HFFc6 (cell line): ENCODE data around the gene NT5C. TPM values are rescaled to one million over a fixed set of nuclear protein-coding genes. Genes with fewer than 3 reads are reported as not detected.
"Not testable (repeated sequence)": the region's sequence is repeated elsewhere in the genome, so short reads cannot be mapped to it uniquely, and the experiment has no call there.

Experiments
- DNase-seq: peaks from one replicate; pipeline ENCODE4 v3.0.0-alpha.2; 2018
- H3K27ac Mint-ChIP-seq: 2 replicates; pipeline ENCODE4 v1.8.0; 2020; ENCODE audit warnings: mild to moderate bottlenecking, mixed read lengths
- H3K27me3 Mint-ChIP-seq: 2 replicates; pipeline ENCODE4 v1.8.0; 2021; ENCODE audit warnings: mild to moderate bottlenecking, moderate library complexity, mixed read lengths; ENCODE audit not compliant: insufficient read depth
- H3K36me3 Mint-ChIP-seq: 2 replicates; pipeline ENCODE4 v1.8.0; 2021; ENCODE audit warnings: low read depth, mixed read lengths
- H3K4me1 Mint-ChIP-seq: 2 replicates; pipeline ENCODE4 v1.8.0; 2020; ENCODE audit warnings: low read depth, mixed read lengths
- H3K4me3 Mint-ChIP-seq: 2 replicates; pipeline ENCODE4 v1.8.0; 2020; ENCODE audit warnings: mild to moderate bottlenecking, moderate library complexity, mixed read lengths
- H3K9me3 Mint-ChIP-seq: 2 replicates; pipeline ENCODE4 v1.8.0; 2020; ENCODE audit warnings: mild to moderate bottlenecking, mixed read lengths
- total RNA-seq, 6 experiments: library from RNA; stranded (reverse); fragmentation: NEBNext Ultra II Directional; extraction: Animal tissue kit (Norgen Biotek cat#: 25700); gene quantifications; 2 replicates in 1 of 6; 3 replicates in 5 of 6; pipeline ENCODE4 v1.2.3, GENCODE V29; 2021
- TF ChIP-seq, protein P1 (sequence below): fragments of 200-600 bp; sonication (generic); IDR thresholded peaks from 2 replicates; pipeline ENCODE4 v1.5.0; 2021; ENCODE audit warnings: antibody characterized with exemption, mild to moderate bottlenecking

Gene NT5C
- total RNA-seq, 6 experiments from 2014 or later = 30.4 to 41.7 (median 36.3) TPM

GRCh38 chr17:75173526-75173925 is 42.0 kb upstream of the NT5C start:
- Mint-ChIP-seq H3K9me3 (no peaks in the 10 kb centered on the region), H3K4me1 (peaks cover 6% of the 10 kb centered on the region; the same call in 1 of the 2 replicates), H3K4me3 (no peak overlapping the region), H3K27ac (peak overlapping the region; percentile 52; the same call in 1 of the 2 replicates), H3K27me3 (no peaks in the 10 kb centered on the region), H3K36me3 (peaks cover 20% of the 10 kb centered on the region; the same call in 1 of the 2 replicates)
- TF ChIP-seq, protein P1, sequence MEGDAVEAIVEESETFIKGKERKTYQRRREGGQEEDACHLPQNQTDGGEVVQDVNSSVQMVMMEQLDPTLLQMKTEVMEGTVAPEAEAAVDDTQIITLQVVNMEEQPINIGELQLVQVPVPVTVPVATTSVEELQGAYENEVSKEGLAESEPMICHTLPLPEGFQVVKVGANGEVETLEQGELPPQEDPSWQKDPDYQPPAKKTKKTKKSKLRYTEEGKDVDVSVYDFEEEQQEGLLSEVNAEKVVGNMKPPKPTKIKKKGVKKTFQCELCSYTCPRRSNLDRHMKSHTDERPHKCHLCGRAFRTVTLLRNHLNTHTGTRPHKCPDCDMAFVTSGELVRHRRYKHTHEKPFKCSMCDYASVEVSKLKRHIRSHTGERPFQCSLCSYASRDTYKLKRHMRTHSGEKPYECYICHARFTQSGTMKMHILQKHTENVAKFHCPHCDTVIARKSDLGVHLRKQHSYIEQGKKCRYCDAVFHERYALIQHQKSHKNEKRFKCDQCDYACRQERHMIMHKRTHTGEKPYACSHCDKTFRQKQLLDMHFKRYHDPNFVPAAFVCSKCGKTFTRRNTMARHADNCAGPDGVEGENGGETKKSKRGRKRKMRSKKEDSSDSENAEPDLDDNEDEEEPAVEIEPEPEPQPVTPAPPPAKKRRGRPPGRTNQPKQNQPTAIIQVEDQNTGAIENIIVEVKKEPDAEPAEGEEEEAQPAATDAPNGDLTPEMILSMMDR = no peak
- DNase-seq = no peak

DNA sequence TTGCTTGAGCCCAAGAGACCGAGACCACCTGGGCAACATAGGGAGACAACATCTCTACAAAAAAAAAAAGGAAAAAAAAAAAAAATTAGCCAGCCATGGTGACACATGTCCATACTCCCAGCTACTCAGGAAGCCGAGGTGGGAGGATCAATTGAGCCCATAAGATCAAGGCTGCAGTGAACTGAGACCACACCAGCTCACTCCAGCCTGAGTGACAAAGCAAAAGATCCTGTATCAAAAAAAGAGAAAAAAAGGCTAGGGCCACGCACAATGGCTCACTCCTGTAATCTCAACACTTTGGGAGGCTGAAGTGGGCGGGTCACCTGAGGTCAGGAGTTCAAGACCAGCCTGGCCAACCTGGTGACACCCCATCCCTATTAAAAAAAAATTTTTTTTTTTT is 37.5 kb upstream of the NT5C start:
- no peak for DNase-seq
- no peak overlapping the region for H3K4me3 Mint-ChIP-seq
- TF ChIP-seq, protein P1 = no peak
- no peaks in the 10 kb centered on the region for H3K9me3 Mint-ChIP-seq
- peaks cover 14% of the 10 kb centered on the region; the same call in 1 of the 2 replicates for H3K36me3 Mint-ChIP-seq
- H3K4me1 Mint-ChIP-seq = peaks cover 6% of the 10 kb centered on the region; the same call in 1 of the 2 replicates
- H3K27me3 Mint-ChIP-seq = no peaks in the 10 kb centered on the region
- H3K27ac Mint-ChIP-seq = no peak overlapping the region

DNA sequence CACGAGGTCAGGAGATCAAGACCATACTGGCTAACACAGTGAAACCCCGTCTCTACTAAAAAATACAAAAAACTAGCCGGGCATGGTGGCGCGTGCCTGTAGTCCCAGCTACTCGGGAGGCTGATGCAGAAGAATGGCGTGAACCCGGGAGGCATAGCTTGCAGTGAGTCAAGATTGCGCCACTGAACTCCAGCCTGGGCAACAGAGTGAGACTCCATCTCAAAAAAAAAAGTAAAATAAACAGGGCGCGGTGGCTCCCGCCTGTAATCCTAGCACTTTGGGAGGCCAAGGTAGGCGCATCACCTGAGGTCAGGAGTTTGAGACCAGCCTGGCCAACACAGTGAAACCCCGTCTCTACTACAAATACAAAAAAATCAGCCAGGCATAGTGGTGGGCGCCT is 33.1 kb upstream of the NT5C start:
- not testable (repeated sequence) for H3K36me3 Mint-ChIP-seq, H3K27me3 Mint-ChIP-seq, H3K27ac Mint-ChIP-seq, DNase-seq, H3K4me3 Mint-ChIP-seq, H3K9me3 Mint-ChIP-seq
- H3K4me1 Mint-ChIP-seq = peaks cover 11% of the 10 kb centered on the region

DNA sequence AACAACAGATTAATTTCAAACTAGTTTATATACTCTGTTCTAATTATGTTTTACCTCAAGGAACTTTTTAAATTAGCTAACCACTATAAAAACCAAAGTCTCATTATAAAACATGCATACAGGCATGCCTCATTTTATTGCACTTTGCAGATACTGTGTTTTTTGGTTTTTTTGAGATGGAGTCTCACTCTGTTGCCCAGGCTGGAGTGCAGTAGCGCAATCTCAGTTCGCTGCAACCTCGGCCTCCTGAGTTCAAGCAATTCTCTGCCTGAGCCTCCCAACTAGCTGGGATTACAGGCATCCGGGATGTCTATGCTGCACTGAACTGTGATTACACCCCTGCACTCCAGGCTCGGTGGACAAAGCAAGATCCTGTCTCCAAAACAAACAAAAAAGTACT is 31.5 kb upstream of the NT5C start:
- DNase-seq = no peak
- H3K27me3 Mint-ChIP-seq = no peaks in the 10 kb centered on the region
- no peak overlapping the region for H3K27ac Mint-ChIP-seq
- no peaks in the 10 kb centered on the region for H3K9me3 Mint-ChIP-seq
- H3K36me3 Mint-ChIP-seq = peaks cover 6% of the 10 kb centered on the region; the same call in 1 of the 2 replicates
- no peak overlapping the region for H3K4me3 Mint-ChIP-seq
- peaks cover 26% of the 10 kb centered on the region for H3K4me1 Mint-ChIP-seq
- TF ChIP-seq, protein P1 = no peak

GRCh38 chr17:75160211-75160610 is 28.7 kb upstream of the NT5C start:
- Mint-ChIP-seq H3K27me3 (no peaks in the 10 kb centered on the region), H3K36me3 (peaks cover 11% of the 10 kb centered on the region; the same call in 1 of the 2 replicates), H3K27ac (peak overlapping the region; percentile 96), H3K9me3 (no peaks in the 10 kb centered on the region), H3K4me1 (peaks cover 34% of the 10 kb centered on the region), H3K4me3 (no peak overlapping the region)
- TF ChIP-seq, protein P1 = no peak
- no peak for DNase-seq

DNA sequence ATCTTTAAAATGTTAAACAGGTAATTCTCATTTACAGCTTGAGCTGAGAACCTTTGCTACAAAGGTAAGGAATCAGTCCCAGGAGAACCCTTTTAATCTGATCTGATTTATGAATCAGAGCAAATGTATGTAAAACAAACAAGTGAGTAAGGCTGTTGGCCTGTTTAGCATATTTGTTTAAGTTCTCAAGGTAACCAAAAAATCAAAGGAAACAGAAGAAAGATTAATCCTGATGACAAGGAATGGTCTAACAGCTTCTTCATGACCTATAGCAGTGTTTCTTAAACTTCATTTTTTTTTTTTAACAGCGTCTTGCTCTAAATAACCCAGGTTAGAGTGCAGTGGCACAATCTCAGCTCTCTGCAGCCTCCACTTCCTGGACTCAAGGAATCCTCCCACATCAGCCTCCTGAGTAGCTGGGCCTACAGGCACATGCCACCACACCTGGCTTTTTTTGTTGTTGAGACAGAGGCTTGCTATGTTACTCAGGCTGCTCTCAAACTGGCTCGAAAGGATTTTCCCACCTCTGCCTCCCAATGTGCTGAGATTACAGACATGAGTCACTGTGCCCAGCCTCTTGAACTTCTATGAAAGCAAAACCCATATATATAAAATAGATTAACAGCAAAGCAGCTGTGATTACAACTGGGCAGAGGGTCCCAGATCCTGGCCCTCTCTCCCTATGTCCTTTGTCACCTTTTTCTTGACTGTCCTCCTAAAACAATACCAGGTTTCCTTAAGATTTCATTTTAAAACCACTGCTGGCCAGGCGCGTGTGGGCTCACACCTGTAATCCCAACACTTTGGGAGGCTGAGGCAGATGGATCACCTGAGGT is 27.9 kb upstream of the NT5C start:
- Mint-ChIP-seq H3K27me3 (peaks cover 3% of the 10 kb centered on the region), H3K36me3 (peaks cover 11% of the 10 kb centered on the region; the same call in 1 of the 2 replicates), H3K27ac (peak overlapping the region; percentile 96), H3K9me3 (no peaks in the 10 kb centered on the region), H3K4me1 (peaks cover 42% of the 10 kb centered on the region), H3K4me3 (peak overlapping the region; percentile 59)
- DNase-seq = peak; percentile 42
- TF ChIP-seq, protein P1 = no peak

- H3K36me3 Mint-ChIP-seq, H3K9me3 Mint-ChIP-seq, H3K4me3 Mint-ChIP-seq, H3K27ac Mint-ChIP-seq, H3K27me3 Mint-ChIP-seq, DNase-seq: not testable (repeated sequence)
- H3K4me1 Mint-ChIP-seq = peaks cover 42% of the 10 kb centered on the region
These were observed 26.9 kb upstream of the NT5C start for GRCh38 chr17:75158480-75158879.
